GM18526 (cell line): Measurements from ENCODE around the gene CLDN6.

Experiments used
- POLR2A ChIP-seq: IDR thresholded peaks from 3 replicates; pipeline ENCODE4 v1.6.1; 2011; ENCODE audit not compliant: insufficient read length; ENCODE audit errors: extremely low read depth

CLDN6 gene

GRCh38 chr16:3056336-3057180 is 38.6 kb upstream of the CLDN6 start:
- no peak for TF ChIP-seq POLR2A

GRCh38 chr16:3054965-3055733 is 37.2 kb upstream of the CLDN6 start:
- no peak for TF ChIP-seq POLR2A

GRCh38 chr16:3051494-3051893 is 33.5 kb upstream of the CLDN6 start:
- no peak for TF ChIP-seq POLR2A

- TF ChIP-seq POLR2A: no peak
Observed at GRCh38 chr16:3051009-3051408, 33.0 kb upstream of the CLDN6 start.

GRCh38 chr16:3050487-3050886 is 32.5 kb upstream of the CLDN6 start:
- TF ChIP-seq POLR2A: no peak

- no peak for TF ChIP-seq POLR2A
Observed at GRCh38 chr16:3049921-3050481, 32.0 kb upstream of the CLDN6 start.

- TF ChIP-seq POLR2A: no peak
Observed at GRCh38 chr16:3047387-3047720, 29.4 kb upstream of the CLDN6 start.

GRCh38 chr16:3046641-3047386 is 28.8 kb upstream of the CLDN6 start:
- TF ChIP-seq POLR2A: no peak

GRCh38 chr16:3045758-3046640 is 28.0 kb upstream of the CLDN6 start, which contains the start of gene MMP25:
MMP25 (plus strand) TSS chr16:3046561; CDS start chr16:3046918, 357 bp downstream.
- no peak for TF ChIP-seq POLR2A

- no peak for TF ChIP-seq POLR2A
Observed at GRCh38 chr16:3044708-3045107, 26.7 kb upstream of the CLDN6 start.

GRCh38 chr16:3042376-3042775 is 24.4 kb upstream of the CLDN6 start:
- no peak for TF ChIP-seq POLR2A

- no peak for TF ChIP-seq POLR2A
Observed at GRCh38 chr16:3038896-3039295, 20.9 kb upstream of the CLDN6 start.

- TF ChIP-seq POLR2A: no peak
Observed at GRCh38 chr16:3038256-3038655, 20.3 kb upstream of the CLDN6 start.

- no peak for TF ChIP-seq POLR2A
Observed at GRCh38 chr16:3036726-3037315, 18.8 kb upstream of the CLDN6 start, which contains the start of gene BICDL2. BICDL2 (minus strand) TSS chr16:3036944; CDS start chr16:3035496, 1,448 bp downstream.
